Measurements from ENCODE around the gene DCTN3. TPM values are rescaled to one million over a fixed set of nuclear protein-coding genes. Genes with fewer than 3 reads are reported as not detected.
A peak's percentile ranks its signal among the peaks of the same experiment; 100 is the strongest.

DCTN3 gene
- total RNA-seq, 1 donor from 2014 or later = 94.8 TPM

GRCh38 chr9:34654323-34655051, 34.2 kb upstream of the DCTN3 start:
- H3K36me3 ChIP-seq (ENCODE audit: insufficient read depth, low read length) = no peaks in the 10 kb centered on the region
- no peaks in the 10 kb centered on the region for H3K79me2 ChIP-seq (ENCODE audit: insufficient read depth, low read length)
- H3K4me1 Mint-ChIP-seq (ENCODE audit: low read depth, unreplicated experiment) = peaks cover 29% of the 10 kb centered on the region
- no peak overlapping the region for H3K4me3 Mint-ChIP-seq (ENCODE audit: unreplicated experiment)
- FAIRE-seq = no peak
- H3K9ac ChIP-seq (ENCODE audit: low read length) = no peak overlapping the region
- no peak overlapping the region for H3K4me2 ChIP-seq (ENCODE audit: low read length)
- H3K36me3 Mint-ChIP-seq (ENCODE audit: low read depth, unreplicated experiment) = peaks cover 7% of the 10 kb centered on the region
- H3K4me1 ChIP-seq (ENCODE audit: insufficient read depth, low read length) = peaks cover 27% of the 10 kb centered on the region
- DNase-seq (ENCODE audit: low read depth) = no peak
- TF ChIP-seq EZH2 (IDR thresholded peaks at IDR 0.05; ENCODE audit: insufficient read depth, low read length) (no peak), CTCF (IDR thresholded peaks at IDR 0.05; ENCODE audit: insufficient read depth, low read depth, low read length) (no peak)
- no peaks in the 10 kb centered on the region for H4K20me1 ChIP-seq (ENCODE audit: insufficient read depth, low read length)
- no peaks in the 10 kb centered on the region for H3K9me3 ChIP-seq (ENCODE audit: insufficient read depth, low read depth, low read length)
- H2AFZ ChIP-seq (ENCODE audit: low read depth, low read length) = no peak overlapping the region
- peaks cover 5% of the 10 kb centered on the region for H3K27me3 Mint-ChIP-seq (ENCODE audit: low read depth, unreplicated experiment)
- no peak overlapping the region for H3K27ac ChIP-seq (ENCODE audit: low read depth, low read length)
- H3K4me3 ChIP-seq (ENCODE audit: insufficient read depth, low read depth, low read length) = no peak overlapping the region
- no peaks in the 10 kb centered on the region for H3K9me3 Mint-ChIP-seq (ENCODE audit: unreplicated experiment)
- no peaks in the 10 kb centered on the region for H3K27me3 ChIP-seq (ENCODE audit: insufficient read depth, low read length)
- no peak overlapping the region for H3K27ac Mint-ChIP-seq (ENCODE audit: unreplicated experiment)

GRCh38 chr9:34653151-34654072, 33.1 kb upstream of the DCTN3 start:
- H3K4me2 ChIP-seq (ENCODE audit: low read length) = peak overlapping the region; percentile 86
- no peaks in the 10 kb centered on the region for H3K9me3 ChIP-seq (ENCODE audit: insufficient read depth, low read depth, low read length)
- no peaks in the 10 kb centered on the region for H3K36me3 ChIP-seq (ENCODE audit: insufficient read depth, low read length)
- no peaks in the 10 kb centered on the region for H4K20me1 ChIP-seq (ENCODE audit: insufficient read depth, low read length)
- H3K9me3 Mint-ChIP-seq (ENCODE audit: unreplicated experiment) = no peaks in the 10 kb centered on the region
- peak overlapping the region; percentile 60 for H3K9ac ChIP-seq (ENCODE audit: low read length)
- H2AFZ ChIP-seq (ENCODE audit: low read depth, low read length) = no peak overlapping the region
- H3K4me1 ChIP-seq (ENCODE audit: insufficient read depth, low read length) = peaks cover 27% of the 10 kb centered on the region
- no peak overlapping the region for H3K4me3 ChIP-seq (ENCODE audit: insufficient read depth, low read depth, low read length)
- DNase-seq (ENCODE audit: low read depth) (peak; percentile 32), FAIRE-seq (no peak)
- H3K36me3 Mint-ChIP-seq (ENCODE audit: low read depth, unreplicated experiment) = peaks cover 10% of the 10 kb centered on the region
- H3K27me3 ChIP-seq (ENCODE audit: insufficient read depth, low read length) = no peaks in the 10 kb centered on the region
- peak overlapping the region; percentile 90 for H3K27ac Mint-ChIP-seq (ENCODE audit: unreplicated experiment)
- peaks cover 29% of the 10 kb centered on the region for H3K4me1 Mint-ChIP-seq (ENCODE audit: low read depth, unreplicated experiment)
- TF ChIP-seq CTCF (IDR thresholded peaks at IDR 0.05; ENCODE audit: insufficient read depth, low read depth, low read length) = no peak
- no peak for TF ChIP-seq EZH2 (IDR thresholded peaks at IDR 0.05; ENCODE audit: insufficient read depth, low read length)
- peaks cover 5% of the 10 kb centered on the region for H3K27me3 Mint-ChIP-seq (ENCODE audit: low read depth, unreplicated experiment)
- H3K79me2 ChIP-seq (ENCODE audit: insufficient read depth, low read length) = no peaks in the 10 kb centered on the region
- peak overlapping the region; percentile 87 for H3K4me3 Mint-ChIP-seq (ENCODE audit: unreplicated experiment)
- H3K27ac ChIP-seq (ENCODE audit: low read depth, low read length) = no peak overlapping the region

Data from astrocyte (in vitro differentiated cells and primary cell).